SU-DHL-6 (cell line): ENCODE data around the gene SLC9A3.

Source experiments
- CTCF ChIP-seq: fragments of 200-600 bp; sonication (generic); IDR thresholded peaks from one replicate; pipeline ENCODE4 v1.5.1; 2017; ENCODE audit warnings: antibody characterized with exemption, mild to moderate bottlenecking, low read length, moderate library complexity; ENCODE audit not compliant: insufficient read depth, poor library complexity, severe bottlenecking
- EZH2phosphoT487 ChIP-seq: fragments of 200-600 bp; sonication (generic), shearing (Covaris generic); conservative IDR thresholded peaks from 2 replicates; pipeline ENCODE4 v1.6.1; 2018; ENCODE audit warnings: mild to moderate bottlenecking, antibody characterized with exemption, low read length, moderate library complexity, mixed read lengths

- TF ChIP-seq CTCF (no peak), EZH2phosphoT487 (no peak)
Measured at GRCh38 chr5:456351-457194, 67.7 kb downstream of the SLC9A3 start.
